ENCODE results near the gene LRSAM1. TPM values are rescaled to one million over a fixed set of nuclear protein-coding genes. Genes with fewer than 3 reads are reported as not detected.

Gene LRSAM1
- total and polyA plus RNA-seq, 9 of the 15 experiments (the other 6 are each of a cell fraction or from before 2014, with no cell fraction given): 0.07 to 16.2 (median 4.7) TPM

- Histone ChIP-seq H2AFZ (ENCODE audit: low read depth, low read length) (no peak overlapping the region), H3K4me2 (ENCODE audit: insufficient read depth, low read length) (peak overlapping the region; percentile 12; the same call in 1 of the 2 replicates), H3K4me1 (replicated peaks in 1 of 2; ENCODE audit: control insufficient read depth in 2 of 2, insufficient read depth in 2 of 2, low read length in 2 of 2) (peaks cover 8 to 12% of the 10 kb centered on the region in 2 experiments; a peak in 4 of 5 replicates), H3K27ac (ENCODE audit: extremely low read depth, low read depth, low read length) (peak overlapping the region; percentile 82; the same call in 2 of the 3 replicates), H3K9me3 (replicated peaks; ENCODE audit: control insufficient read depth, insufficient read depth, low read depth, low read length) (peaks cover 12% of the 10 kb centered on the region), H3K27me3 (ENCODE audit: control insufficient read depth in 2 of 2, insufficient read depth in 2 of 2, low read length in 2 of 2) (no peaks in the 10 kb centered on the region), H3K4me3 (no peak overlapping the region), H4K20me1 (replicated peaks; ENCODE audit: control insufficient read depth, insufficient read depth, low read length) (peaks cover 35% of the 10 kb centered on the region), H3K79me2 (ENCODE audit: control insufficient read depth, insufficient read depth, low read length) (peaks cover 52% of the 10 kb centered on the region), H3K9ac (ENCODE audit: insufficient read depth in 1 of 2, low read depth in 2 of 2, low read length in 2 of 2) (no peak overlapping the region), H3K9me1 (ENCODE audit: control insufficient read depth, insufficient read depth, low read length) (no peaks in the 10 kb centered on the region), H3K36me3 (ENCODE audit: control insufficient read depth, insufficient read depth, low read length) (peaks cover 83% of the 10 kb centered on the region)
- DNase-seq (ENCODE audit: extremely low read depth in 1 of 4, low spot score in 3 of 4) (peak in 1 of 4 experiments; percentile 34), FAIRE-seq (peak; percentile 11), ATAC-seq (peak; percentile 3)
- ChIA-PET POLR2A (interaction anchor here (0.6 to 5.5 kb wide), 7 partner anchors 10 to 54 kb away, joined by 3 to 30 read pairs (median 3); partner anchors contain the start of gene ZNF79), CTCF (ENCODE audit: low intra/inter-chr PET ratio) (no interaction called here)
- intact Hi-C loops (cut with micrococcal nuclease) (no loop called here), in situ Hi-C loops (cut with MboI) (no loop called here)
- 78% methylated on average over 7 of the region's 7 CpGs for WGBS (ENCODE audit: insufficient coverage, low coverage, missing lambda C conversion rate)
- BruUV-seq (replicated peaks): no TSS peak
- TF ChIP-seq BHLHE40 (IDR thresholded peaks at IDR 0.05; ENCODE audit: low read length) (no peak), ATF3 (IDR thresholded peaks at IDR 0.05) (0 out of 2 replicates have a peak, but pooled peaks have one; percentile 19), ATF3 (CRISPR knock-in tag; conservative IDR thresholded peaks at IDR 0.05) (no peak), RAD51 (IDR thresholded peaks at IDR 0.05; ENCODE audit: borderline replicate concordance, low read depth) (no peak), RNF219 (CRISPR knock-in tag; IDR thresholded peaks at IDR 0.05) (no peak), FOXK2 (conservative IDR thresholded peaks at IDR 0.05 in 1 of 2, IDR thresholded peaks at IDR 0.05 in 1 of 2; ENCODE audit: low read depth in 2 of 2) (no peak), FOSL1 (tag; conservative IDR thresholded peaks at IDR 0.05) (no peak), HNRNPUL1 (IDR thresholded peaks at IDR 0.05; ENCODE audit: low read length) (no peak), ZNF592 (IDR thresholded peaks at IDR 0.05) (0 out of 2 replicates have a peak, but pooled peaks have one; percentile 19), NFRKB (IDR thresholded peaks at IDR 0.05; ENCODE audit: low read depth) (no peak), KAT2B (IDR thresholded peaks at IDR 0.05; ENCODE audit: low read depth, low read length) (no peak), ZNF12 (CRISPR knock-in tag; IDR thresholded peaks at IDR 0.05) (no peak), MED1 (CRISPR knock-in tag; IDR thresholded peaks at IDR 0.05; ENCODE audit: borderline replicate concordance) (no peak), RBM25 (IDR thresholded peaks at IDR 0.05; ENCODE audit: low read depth, low read length, severe bottlenecking) (no peak), EHMT2 (IDR thresholded peaks at IDR 0.05) (no peak)
Measured at GRCh38 chr9:127446713-127447415, 4.4 kb upstream of the LRSAM1 start.

All from K562 (cell line).